Mesothelial cell of epicardium (in vitro differentiated cells): ENCODE measurements around the gene DNAJA3. TPM values are rescaled to one million over a fixed set of nuclear protein-coding genes. Genes with fewer than 3 reads are reported as not detected.

ENCODE experiments used
- DNase-seq, 2 experiments: peaks; one replicate each; pipeline ENCODE4 v3.0.0; 2021; ENCODE audit warnings: low spot score in 2 of 2; ENCODE audit not compliant: unreplicated experiment in 2 of 2
- H3K27ac Mint-ChIP-seq: 2 replicates; pipeline ENCODE4 v1.8.0; 2021; ENCODE audit warnings: mixed read lengths
- H3K27me3 Mint-ChIP-seq: 2 replicates; pipeline ENCODE4 v1.8.0; 2021; ENCODE audit warnings: low read depth, mixed read lengths
- H3K36me3 Mint-ChIP-seq: 2 replicates; pipeline ENCODE4 v1.8.0; 2021; ENCODE audit warnings: mixed read lengths
- H3K4me1 Mint-ChIP-seq: 2 replicates; pipeline ENCODE4 v1.8.0; 2021; ENCODE audit warnings: mixed read lengths
- H3K4me3 Mint-ChIP-seq: 2 replicates; pipeline ENCODE4 v1.8.0; 2021; ENCODE audit warnings: mild to moderate bottlenecking, moderate library complexity, mixed read lengths
- H3K9me3 Mint-ChIP-seq: 2 replicates; pipeline ENCODE4 v1.8.0; 2021; ENCODE audit warnings: mixed read lengths
- CTCF ChIP-seq: fragments of 200-600 bp; sonication (generic); IDR thresholded peaks from one replicate; pipeline ENCODE4 v1.5.0; 2021; ENCODE audit warnings: antibody characterized with exemption; ENCODE audit not compliant: unreplicated experiment
- total RNA-seq: library from RNA; stranded (reverse); gene quantifications from 3 replicates; pipeline ENCODE4 v1.2.1, GENCODE V29; 2021

The DNAJA3 gene
- total RNA-seq, 1 donor from 2014 or later: 35.3 TPM

DNA sequence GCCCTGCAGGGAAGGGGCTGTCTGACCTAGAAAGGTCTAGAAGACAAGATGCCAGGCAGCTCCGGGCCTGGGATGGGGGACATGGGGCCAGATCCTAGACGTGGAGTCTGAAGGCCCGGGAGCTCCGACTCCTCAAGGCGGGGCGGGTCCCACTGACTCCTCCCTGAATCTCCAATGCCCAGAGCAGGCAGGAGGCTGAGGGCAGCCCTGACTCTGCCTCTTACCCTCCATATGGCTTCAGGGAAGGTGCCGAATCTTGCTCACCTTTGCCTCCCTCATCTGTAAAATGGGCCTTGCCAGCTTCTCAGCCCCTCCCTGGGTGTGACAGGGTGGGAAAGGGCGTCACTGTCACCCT lies 39.2 kb upstream of the DNAJA3 start:
- no peak for DNase-seq
- no peaks in the 10 kb centered on the region for H3K9me3 Mint-ChIP-seq
- H3K36me3 Mint-ChIP-seq: peaks cover 2% of the 10 kb centered on the region
- no peaks in the 10 kb centered on the region for H3K27me3 Mint-ChIP-seq
- TF ChIP-seq CTCF: no peak
- H3K4me3 Mint-ChIP-seq: no peak overlapping the region
- H3K4me1 Mint-ChIP-seq: peaks cover 42% of the 10 kb centered on the region
- no peak overlapping the region for H3K27ac Mint-ChIP-seq

DNA sequence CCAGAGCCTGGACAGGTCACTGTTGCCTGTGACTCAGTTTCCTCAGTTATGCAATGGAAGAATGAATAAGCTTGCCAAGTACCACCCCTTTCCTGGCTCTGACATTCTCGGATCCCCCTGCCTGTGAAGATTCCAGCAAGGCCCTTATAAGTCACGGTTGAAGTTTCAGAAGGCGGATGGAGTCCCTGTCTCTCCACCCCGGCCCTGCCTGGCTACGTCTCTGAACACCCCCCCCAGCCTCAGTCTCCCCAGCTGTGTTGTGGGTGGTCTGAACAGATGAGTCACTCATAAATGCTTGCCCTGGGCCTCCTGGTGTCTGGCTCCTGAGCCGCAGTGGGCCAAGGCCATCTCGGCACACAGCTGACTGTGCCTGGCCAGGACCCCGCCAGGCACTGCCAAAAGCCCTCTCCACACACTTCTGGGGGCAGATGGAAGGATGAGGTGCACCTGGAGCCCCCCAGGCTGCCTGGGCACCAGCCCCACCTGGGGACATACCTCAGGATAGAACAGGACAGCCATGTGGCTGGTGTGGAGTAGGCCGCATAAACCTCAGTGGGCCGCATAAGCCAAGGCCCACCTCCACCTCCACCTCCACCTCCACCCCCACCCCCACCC lies 38.6 kb upstream of the DNAJA3 start:
- H3K4me1 Mint-ChIP-seq: peaks cover 45% of the 10 kb centered on the region
- H3K9me3 Mint-ChIP-seq: no peaks in the 10 kb centered on the region
- peaks cover 2% of the 10 kb centered on the region for H3K36me3 Mint-ChIP-seq
- H3K4me3 Mint-ChIP-seq: no peak overlapping the region
- no peak for DNase-seq
- no peaks in the 10 kb centered on the region for H3K27me3 Mint-ChIP-seq
- no peak for TF ChIP-seq CTCF
- peak overlapping the region; percentile 51 for H3K27ac Mint-ChIP-seq

DNA sequence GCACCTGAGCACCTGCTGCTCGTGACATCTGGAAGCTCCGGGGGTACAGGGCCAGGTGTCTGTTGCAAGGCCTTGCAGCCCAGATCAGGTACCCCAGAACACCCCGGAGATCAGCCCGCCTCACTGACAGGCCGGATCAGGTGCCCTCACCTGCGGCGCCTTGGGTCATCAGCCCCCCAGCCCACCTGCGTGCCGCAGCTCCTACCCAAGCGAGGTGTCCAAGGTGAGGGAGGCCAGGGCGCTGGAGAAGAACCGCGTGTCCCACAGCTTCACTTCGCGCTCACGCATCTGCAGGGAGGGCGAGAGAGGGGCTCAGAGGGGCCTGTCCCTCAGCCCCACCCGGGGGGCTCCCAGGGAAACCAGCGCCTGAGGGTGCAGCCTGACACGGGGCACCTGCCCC lies 37.9 kb upstream of the DNAJA3 start:
- Mint-ChIP-seq H3K27me3 (no peaks in the 10 kb centered on the region), H3K9me3 (no peaks in the 10 kb centered on the region), H3K27ac (no peak overlapping the region), H3K36me3 (peaks cover 2% of the 10 kb centered on the region), H3K4me3 (no peak overlapping the region), H3K4me1 (peaks cover 50% of the 10 kb centered on the region)
- TF ChIP-seq CTCF: no peak
- DNase-seq: no peak

GRCh38 chr16:4388271-4389021 lies 37.2 kb upstream of the DNAJA3 start:
- no peak for TF ChIP-seq CTCF
- no peaks in the 10 kb centered on the region for H3K36me3 Mint-ChIP-seq
- H3K9me3 Mint-ChIP-seq: no peaks in the 10 kb centered on the region
- no peaks in the 10 kb centered on the region for H3K27me3 Mint-ChIP-seq
- H3K4me1 Mint-ChIP-seq: peaks cover 56% of the 10 kb centered on the region
- H3K27ac Mint-ChIP-seq: peak overlapping the region; percentile 72
- H3K4me3 Mint-ChIP-seq: no peak overlapping the region
- no peak for DNase-seq

- H3K27ac Mint-ChIP-seq: peak overlapping the region; percentile 72
- H3K27me3 Mint-ChIP-seq: no peaks in the 10 kb centered on the region
- H3K4me1 Mint-ChIP-seq: peaks cover 59% of the 10 kb centered on the region
- H3K36me3 Mint-ChIP-seq: no peaks in the 10 kb centered on the region
- TF ChIP-seq CTCF: no peak
- no peak for DNase-seq
- no peaks in the 10 kb centered on the region for H3K9me3 Mint-ChIP-seq
- no peak overlapping the region for H3K4me3 Mint-ChIP-seq
These were observed 36.4 kb upstream of the DNAJA3 start for GRCh38 chr16:4389051-4389955.
